ENCODE results near the gene ANKRD1. TPM values are rescaled to one million over a fixed set of nuclear protein-coding genes. Genes with fewer than 3 reads are reported as not detected.

Gene ANKRD1
- total and polyA plus RNA-seq, 11 donors = 1,315 to 9,579 (median 4,181) TPM

GRCh38 chr10:90925079-90926029, 4.5 kb upstream of the ANKRD1 start:
- DNase-seq (no peak), ATAC-seq (no peak)
- 92 to 97% (median 95%) methylated on average over 5 of the region's 5 CpGs for WGBS, 4 donors
- Histone ChIP-seq H3K4me1 (peaks cover 0 to 26% (median 14%) of the 10 kb centered on the region in 12 donors), H3K36me3 (no peaks in the 10 kb centered on the region), H3K27me3 (no peaks in the 10 kb centered on the region), H3K27ac (peak overlapping the region in 1 of 12 donors; percentile 55), H3K4me3 (no peak overlapping the region), H3K9me3 (no peaks in the 10 kb centered on the region)
- no peak for TF ChIP-seq CTCF (IDR thresholded peaks at IDR 0.05)
- TF ChIP-seq POLR2A (IDR thresholded peaks at IDR 0.05) = no peak
- intact Hi-C loops (cut with DNase I) = loop anchor here in 3 of 10 donors (10.0 kb wide), 2 partner anchors 59 to 159 kb away; no protein-coding TSS in a partner anchor

GRCh38 chr10:90924552-90924951, 3.7 kb upstream of the ANKRD1 start:
- no peak overlapping the region for H3K4me3 ChIP-seq
- peaks cover 0 to 18% (median 6%) of the 10 kb centered on the region in 12 donors for H3K4me1 ChIP-seq
- DNase-seq (no peak), ATAC-seq (no peak)
- H3K36me3 ChIP-seq = peaks cover 0 to 2% (median 0%) of the 10 kb centered on the region in 9 donors
- no peak for TF ChIP-seq CTCF (IDR thresholded peaks at IDR 0.05)
- no peak for TF ChIP-seq POLR2A (IDR thresholded peaks at IDR 0.05)
- no peaks in the 10 kb centered on the region for H3K9me3 ChIP-seq
- WGBS, 4 donors = 66 to 83% (median 77%) methylated on average over 3 of the region's 3 CpGs
- H3K27me3 ChIP-seq = no peaks in the 10 kb centered on the region
- H3K27ac ChIP-seq = peak overlapping the region in 2 of 12 donors; percentile 28 to 55
- intact Hi-C loops (cut with DNase I) = loop anchor here in 8 of 10 donors (5.0 to 10.0 kb wide), 7 partner anchors 43 to 238 kb away; no protein-coding TSS in a partner anchor

GRCh38 chr10:90923111-90923731, 2.3 kb upstream of the ANKRD1 start:
- Histone ChIP-seq H3K9me3 (no peaks in the 10 kb centered on the region), H3K27ac (peak overlapping the region in 4 of 12 donors; percentile 81 to 97 (median 86)), H3K4me1 (peaks cover 0 to 11% (median 3%) of the 10 kb centered on the region in 12 donors), H3K27me3 (no peaks in the 10 kb centered on the region), H3K4me3 (no peak overlapping the region), H3K36me3 (peaks cover 0 to 16% (median 0%) of the 10 kb centered on the region in 9 donors)
- ATAC-seq (no peak), DNase-seq (no peak)
- 73 to 79% (median 78%) methylated on average over 2 of the region's 2 CpGs for WGBS, 4 donors
- intact Hi-C loops (cut with DNase I) = loop anchor here in 8 of 10 donors (5.0 to 10.0 kb wide), 7 partner anchors 44 to 239 kb away; no protein-coding TSS in a partner anchor
- TF ChIP-seq CTCF (IDR thresholded peaks at IDR 0.05) (no peak), POLR2A (IDR thresholded peaks at IDR 0.05) (no peak)

Data from heart left ventricle (tissue), 16 donors.